Measurements from ENCODE around the gene ESRRA. TPM values are rescaled to one million over a fixed set of nuclear protein-coding genes. Genes with fewer than 3 reads are reported as not detected.
A peak's percentile ranks its signal among the peaks of the same experiment; 100 is the strongest.

The ESRRA gene
- total RNA-seq, 1 experiment from 2014 or later, result 58.2 TPM

DNA sequence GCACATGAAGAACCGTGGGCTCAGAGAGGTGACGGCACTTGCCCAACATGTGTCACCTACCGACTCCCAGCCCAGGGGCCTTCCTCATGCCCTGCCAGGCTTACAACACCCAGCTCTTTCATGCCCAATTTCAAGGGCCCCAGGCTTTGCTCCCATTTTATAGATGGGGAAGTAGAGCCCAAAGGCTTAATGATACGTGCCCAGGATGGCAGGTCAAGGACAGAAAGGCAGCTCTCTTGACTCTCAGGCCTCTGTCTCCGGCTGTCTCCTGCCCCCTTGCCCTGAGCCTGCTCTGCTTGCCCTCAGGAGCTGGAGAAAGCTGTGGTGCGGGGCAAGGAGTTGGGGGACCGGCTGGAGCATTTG is 43.7 kb downstream of the ESRRA start:
- DNase-seq (ENCODE audit: low read depth), result no peak

DNA sequence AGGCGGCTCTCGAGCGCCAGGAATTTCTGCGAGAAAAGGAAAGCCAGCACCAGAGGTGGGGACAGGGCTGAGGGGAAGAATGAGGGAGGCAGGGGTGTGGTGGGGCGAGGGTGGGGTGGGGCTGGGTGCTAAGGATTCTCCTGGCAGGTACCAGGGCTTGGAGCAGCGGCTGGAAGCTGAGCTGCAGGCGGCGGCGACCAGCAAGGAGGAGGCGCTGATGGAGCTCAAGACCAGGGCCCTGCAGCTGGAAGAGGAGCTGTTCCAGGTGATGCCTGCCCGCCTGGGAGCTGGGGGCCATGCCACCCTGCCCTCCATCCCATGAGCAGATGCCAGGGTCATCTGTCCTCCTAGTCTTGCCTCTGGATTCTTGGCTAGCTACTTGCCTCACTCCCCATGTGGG is 44.1 kb downstream of the ESRRA start:
- DNase-seq (ENCODE audit: low read depth), result no peak

DNA sequence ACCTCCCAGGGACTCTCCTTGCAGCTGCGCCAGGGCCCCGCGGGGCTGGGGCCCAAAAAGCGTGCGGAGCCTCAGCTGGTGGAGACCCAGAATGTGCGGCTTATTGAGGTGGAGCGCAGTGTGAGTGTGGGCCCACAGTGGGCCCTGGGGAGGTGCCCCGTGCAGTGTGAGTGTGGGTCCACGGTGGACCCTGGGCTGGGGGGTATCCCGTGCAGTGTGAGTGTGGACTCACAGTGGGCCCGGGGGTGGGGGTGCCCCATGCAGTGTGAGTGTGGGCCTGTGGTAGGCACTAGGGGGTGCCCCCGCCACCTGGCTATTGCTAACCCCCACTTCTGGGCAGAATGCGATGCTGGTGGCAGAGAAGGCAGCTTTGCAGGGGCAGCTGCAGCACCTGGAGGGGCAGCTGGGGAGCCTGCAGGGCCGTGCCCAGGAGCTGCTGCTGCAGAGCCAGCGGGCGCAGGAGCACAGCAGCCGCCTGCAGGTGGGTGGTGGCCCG is 45.9 kb downstream of the ESRRA start:
- no peak for DNase-seq (ENCODE audit: low read depth)

DNA sequence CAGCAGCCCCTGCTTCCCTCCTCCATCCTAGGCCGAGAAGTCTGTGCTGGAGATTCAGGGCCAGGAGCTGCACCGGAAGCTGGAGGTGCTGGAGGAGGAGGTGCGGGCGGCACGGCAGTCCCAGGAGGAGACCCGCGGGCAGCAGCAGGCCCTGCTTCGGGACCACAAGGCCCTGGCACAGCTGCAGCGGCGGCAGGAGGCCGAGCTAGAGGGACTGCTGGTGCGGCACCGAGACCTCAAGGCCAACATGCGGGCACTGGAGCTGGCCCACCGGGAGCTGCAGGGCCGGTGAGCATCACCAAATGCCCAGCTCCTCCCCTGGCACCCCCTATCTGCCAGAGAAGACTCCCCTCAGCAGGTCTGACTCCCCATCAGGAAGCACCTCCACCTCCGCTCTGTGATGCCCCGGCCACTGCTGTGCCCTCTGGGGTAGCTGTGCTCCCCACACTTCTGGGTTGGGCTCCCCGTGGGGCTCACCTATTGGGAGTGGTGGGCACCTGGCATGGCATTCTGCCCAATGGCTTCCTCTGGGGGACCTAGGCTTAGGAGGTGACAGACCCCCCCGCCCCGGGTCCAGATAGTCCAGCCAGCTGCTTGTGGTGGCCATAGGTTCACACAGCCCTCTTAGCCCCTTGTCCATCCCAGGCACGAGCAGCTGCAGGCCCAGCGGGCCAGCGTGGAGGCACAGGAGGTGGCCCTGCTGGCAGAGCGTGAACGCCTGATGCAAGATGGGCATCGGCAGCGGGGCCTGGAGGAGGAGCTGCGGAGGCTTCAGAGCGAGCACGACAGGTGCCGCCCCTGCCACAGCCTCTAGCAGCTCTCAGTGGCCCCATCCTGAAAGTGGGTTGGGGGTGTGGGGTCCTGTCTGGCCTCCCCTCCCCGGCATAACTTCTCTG is 47.0 kb downstream of the ESRRA start:
- peak; percentile 37 for DNase-seq (ENCODE audit: low read depth)

DNA sequence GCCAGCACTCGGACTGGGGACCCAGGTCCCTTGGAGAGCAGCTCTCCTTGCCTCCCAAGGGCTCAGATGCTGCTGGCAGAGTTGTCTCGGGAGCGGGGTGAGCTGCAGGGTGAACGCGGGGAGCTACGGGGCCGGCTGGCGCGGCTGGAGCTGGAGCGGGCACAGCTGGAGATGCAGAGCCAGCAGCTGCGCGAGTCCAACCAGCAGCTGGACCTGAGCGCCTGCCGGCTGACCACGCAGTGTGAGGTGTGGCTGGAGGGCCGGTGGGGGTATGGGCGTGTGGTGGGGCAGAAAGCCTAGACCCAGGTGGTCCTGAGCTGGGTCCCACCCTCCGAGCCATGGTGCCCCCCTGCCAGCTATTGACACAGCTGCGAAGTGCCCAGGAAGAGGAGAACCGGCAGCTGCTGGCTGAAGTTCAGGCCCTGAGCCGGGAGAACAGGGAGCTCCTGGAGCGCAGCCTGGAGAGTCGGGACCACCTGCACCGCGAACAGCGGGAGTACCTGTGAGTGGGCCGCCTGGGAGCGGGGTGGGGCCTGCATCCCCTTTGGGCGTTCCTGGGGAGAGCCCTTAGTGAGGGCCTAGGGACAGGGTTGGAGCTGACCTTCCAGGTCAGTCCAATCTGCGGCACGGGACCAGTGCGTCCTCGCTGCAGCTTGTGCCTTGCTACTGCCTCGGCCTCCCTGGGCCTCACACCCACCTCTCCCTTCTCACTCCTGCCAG is 47.8 kb downstream of the ESRRA start:
- DNase-seq (ENCODE audit: low read depth), result peak; percentile 45

DNA sequence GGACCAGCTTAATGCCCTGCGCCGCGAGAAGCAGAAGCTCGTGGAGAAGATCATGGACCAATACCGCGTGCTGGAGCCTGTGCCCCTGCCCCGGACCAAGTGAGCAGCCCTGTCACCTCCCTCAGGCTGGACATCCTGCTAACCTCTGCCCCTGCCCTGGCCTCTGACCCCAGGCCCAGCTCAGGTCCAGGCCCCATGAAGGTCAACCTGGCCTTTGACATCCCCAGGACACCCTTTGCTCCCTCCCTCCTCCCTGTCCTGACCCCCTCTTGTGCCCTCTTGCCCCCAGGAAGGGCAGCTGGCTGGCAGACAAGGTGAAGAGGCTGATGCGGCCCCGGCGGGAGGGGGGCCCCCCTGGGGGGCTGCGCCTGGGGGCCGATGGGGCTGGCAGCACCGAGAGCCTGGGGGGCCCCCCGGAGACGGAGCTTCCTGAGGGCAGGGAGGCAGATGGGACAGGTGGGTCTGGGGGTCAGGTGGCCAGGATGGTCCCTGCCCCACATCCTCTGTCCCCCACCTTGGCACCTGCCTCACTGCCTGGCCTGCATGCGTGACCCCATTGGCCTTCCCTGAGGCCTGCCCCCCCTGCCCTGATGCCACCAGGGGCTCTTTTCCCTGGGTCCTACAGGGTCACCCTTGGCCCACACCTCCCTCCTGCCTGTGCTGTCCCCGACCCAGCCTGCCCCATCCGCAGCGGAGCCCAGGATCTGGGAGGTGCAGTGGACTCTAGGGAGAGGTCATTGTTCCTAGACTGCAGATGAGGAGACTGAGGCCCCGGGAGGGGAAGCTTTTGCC is 48.6 kb downstream of the ESRRA start:
- DNase-seq (ENCODE audit: low read depth), result no peak

DNA sequence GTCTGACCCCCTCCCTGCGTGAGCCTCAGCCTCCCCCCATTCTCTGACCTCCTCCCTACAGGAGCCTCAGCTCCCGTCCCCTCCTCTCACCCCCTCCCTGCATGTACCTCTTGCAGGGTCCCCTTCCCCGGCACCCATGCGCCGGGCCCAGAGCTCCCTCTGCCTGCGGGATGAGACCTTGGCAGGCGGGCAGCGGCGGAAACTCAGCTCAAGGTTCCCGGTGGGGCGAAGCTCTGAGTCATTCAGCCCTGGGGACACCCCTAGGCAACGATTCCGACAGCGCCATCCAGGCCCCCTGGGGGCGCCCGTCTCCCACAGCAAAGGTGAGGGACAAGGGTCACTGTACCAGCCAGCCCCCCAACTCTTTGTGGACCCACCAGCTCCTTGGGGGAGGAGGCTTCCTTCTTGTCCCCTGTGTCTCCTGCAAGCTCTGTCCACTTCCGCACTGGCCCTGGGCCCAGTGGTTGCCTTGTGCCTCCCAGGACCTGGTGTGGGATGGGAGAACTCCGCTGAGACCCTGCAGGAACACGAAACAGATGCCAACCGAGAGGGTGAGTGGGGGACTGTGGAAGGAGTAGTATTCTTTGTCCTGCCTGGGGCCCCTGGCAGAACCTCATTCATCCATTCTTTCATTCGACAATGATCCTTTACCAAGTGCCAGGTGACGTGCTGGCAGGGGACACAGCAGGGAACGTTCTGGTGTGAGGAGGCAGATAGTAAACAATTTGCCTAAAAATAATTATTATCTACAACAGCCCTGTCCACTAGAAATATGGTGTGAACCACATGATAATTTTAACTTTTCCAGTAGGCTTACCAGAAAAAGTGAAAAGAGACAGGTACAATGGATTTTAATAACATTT is 50.0 kb downstream of the ESRRA start:
- DNase-seq (ENCODE audit: low read depth), result peak; percentile 81

DNA sequence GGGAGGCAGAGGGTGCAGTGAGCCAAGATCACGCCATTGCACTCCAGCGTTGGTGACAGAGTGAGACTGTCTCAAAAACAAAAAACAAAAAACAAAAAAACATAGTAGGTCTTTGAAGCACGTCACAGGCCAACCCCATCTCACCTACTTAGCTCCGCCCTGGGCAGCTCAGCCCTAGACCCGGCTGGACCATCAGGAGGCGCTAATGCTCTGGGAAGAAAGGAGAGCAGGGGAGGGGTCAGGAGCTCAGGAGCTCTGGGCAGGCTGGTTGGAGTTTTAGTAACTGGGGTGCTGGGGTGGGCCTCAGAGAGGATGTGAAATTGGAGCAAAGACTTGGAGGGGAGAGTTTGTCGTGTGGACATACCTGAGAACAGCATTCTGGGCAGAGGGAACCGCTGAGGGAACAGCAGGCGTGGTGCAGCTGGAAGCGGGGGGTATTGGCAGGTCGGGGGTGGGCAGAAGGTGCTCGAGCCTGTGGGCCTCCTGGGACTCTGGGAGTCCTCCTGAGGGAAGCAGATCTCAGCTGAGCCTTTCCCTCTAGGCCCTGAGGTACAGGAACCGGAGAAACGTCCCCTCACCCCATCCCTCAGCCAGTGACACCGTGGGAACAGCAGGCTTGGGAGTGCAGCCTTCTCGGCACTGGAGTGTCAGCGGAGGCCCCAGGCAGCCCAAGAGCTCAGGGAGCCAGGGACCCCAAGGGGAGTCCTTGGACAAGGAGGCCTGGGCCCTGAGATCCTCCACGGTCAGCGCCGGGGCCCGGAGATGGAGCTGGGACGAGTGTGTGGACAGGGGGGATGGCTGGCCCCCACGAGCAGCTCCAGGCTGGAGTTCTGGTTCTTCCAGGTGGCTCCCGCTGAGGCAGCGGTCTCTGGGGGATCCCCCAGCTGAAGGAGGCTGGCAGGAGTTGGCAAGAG is 51.4 kb downstream of the ESRRA start:
- peak; percentile 38 for DNase-seq (ENCODE audit: low read depth)

DNA sequence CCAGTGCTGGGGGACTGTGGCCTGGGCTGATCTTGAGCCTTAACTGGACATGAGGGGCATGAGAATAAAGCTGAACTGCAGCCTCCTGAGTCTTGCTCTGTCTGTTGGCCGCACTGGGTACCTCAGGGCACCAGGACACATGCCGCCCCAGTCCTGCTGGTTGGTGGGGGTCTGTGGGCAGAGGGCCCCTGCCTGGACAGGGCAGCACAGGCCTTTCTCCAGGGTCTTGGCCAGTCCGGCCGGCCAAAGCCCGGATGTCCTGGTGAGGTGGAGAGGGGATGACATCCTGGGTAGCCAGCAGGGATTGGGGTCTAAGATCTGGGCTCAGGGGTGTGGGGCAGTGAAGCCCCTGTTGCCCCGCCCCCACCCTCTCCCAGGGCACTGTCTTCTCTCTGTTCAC is 52.1 kb downstream of the ESRRA start:
- no peak for DNase-seq (ENCODE audit: low read depth)

DNA sequence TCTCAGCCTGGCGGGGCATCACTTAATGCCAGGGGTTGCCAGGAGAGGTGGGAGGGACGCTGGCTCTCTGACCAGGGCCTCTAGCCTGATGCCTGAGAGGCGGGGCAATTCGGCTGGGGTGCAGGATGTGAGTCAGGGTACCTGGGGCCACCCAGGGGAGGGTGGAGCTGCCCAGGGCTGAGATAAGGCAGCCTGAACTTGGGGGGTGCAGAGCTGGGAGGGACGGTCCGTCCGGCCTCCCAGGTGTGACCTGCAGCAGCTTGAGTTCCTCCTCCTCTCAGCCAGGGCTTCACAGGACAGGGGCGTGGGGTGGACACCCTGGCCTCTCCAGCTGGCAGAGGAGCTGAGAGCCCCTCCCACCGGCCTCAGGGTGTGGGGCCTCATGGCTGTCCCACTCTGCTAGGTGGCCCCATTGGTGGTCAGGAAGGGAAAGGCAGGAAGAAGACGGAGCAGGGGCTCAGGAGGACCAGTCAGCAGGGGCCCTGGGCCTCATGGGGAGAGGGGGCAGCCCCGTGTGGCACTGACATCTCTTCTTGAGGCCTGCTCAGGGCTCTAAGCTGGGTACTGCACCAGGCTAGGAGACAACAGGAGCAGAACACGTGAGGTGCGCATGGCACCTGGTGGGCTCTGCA is 52.7 kb downstream of the ESRRA start:
- no peak for DNase-seq (ENCODE audit: low read depth)

DNA sequence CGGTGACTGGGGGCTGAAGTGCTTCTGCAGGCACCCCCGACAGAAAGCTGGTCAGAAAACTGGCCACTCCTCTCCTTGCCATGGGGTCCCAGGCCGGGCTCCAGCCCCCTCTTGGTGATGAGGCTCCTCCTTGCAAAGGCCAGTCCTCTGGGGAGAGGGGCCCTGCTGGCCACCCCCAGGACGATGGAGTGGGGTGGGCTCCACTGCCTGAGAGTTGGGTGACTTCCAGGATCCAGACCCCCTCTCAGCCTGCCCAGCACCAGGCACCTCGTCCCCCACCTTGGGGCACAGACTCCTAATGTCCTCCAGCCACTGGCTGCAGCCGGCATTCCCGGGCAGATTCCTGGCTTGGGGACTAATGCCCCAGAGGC is 53.2 kb downstream of the ESRRA start:
- no peak for DNase-seq (ENCODE audit: low read depth)

DNA sequence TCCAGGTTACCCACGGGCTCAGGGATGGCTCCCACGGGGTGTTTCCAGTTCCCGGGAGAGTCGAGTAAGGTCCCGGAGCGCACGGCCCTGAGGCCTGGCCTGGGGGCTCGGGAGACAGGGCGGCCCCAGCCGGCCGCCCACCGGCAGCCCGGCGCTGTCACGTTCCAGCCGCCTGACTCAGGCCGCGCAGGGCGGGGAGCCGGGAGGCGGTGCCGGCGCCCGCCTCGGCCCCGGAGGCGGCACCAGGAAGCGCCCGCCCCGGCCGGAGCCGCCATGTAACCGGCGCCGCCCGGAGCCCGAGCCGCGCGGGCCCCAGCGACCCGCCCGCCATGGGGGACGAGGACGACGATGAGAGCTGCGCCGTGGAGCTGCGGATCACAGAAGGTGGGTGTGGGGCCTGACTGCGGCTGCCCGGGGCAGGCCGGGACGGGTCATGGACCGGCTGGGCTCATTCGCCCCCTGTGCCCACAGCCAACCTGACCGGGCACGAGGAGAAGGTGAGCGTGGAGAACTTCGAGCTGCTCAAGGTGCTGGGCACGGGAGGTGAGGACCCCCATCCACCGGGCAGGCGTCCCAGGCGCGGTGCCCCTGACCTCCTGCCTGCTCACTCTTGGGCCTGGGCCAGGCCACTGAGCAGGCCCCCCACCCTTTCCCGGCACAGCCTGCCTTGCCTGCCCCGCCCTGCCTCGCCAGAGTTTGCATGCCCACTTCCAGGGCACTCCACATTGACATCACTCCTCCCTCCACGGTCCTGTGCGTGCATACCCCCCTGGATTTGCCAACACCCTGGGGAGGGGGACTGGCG is 53.8 kb downstream of the ESRRA start, which contains the start of gene RPS6KA4:
Gene RPS6KA4 (plus strand): TSS at position 256 of the 805 bp plus-strand sequence. CDS start 74 bp downstream, at position 330.
- DNase-seq (ENCODE audit: low read depth), result peak; percentile 48

DNA sequence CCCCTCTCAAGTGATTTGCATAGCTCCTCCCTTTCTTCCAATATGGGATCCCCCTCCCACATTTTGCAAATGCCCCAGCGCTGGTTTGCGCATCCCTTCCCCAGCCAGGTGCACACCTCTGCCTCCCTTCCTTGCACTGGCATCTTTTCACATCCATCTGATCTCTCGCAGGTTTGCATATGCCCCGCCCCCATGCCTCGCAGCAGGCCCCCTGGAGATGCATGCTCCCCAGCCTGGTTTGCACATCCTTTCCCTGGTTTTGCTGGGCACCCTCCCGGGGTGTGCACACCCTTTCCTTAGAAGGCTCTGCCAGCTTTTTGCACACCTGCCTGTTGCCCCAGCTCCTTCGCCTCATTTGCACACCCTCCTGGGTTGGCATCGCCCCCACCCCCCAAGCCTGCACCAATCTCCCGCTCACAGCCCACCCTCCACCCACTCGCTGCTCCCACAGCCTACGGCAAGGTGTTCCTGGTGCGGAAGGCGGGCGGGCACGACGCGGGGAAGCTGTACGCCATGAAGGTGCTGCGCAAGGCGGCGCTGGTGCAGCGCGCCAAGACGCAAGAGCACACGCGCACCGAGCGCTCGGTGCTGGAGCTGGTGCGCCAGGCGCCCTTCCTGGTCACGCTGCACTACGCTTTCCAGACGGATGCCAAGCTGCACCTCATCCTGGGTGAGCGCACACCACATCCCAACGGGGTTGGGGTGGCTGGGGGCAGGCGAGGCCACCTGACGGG is 54.6 kb downstream of the ESRRA start:
- DNase-seq (ENCODE audit: low read depth), result no peak

DNA sequence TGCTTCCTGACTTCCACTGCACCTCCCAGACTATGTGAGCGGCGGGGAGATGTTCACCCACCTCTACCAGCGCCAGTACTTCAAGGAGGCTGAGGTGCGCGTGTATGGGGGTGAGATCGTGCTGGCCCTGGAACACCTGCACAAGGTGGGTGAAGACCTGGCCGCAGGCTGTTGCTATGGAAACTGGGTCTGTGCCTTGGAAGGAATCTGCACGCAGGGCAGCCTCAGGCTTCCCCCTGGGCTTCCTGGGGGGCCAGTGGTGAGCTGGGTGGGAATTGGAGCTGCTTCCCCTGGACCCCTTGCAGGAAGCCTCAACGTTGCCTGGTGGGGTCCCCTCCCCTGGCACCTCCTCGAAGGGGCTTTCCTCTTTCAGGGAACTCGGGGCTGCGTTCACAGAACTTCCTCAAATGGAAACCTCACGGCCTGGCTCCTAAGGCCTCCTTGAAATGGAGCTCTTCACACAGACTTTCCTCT is 55.2 kb downstream of the ESRRA start:
- DNase-seq (ENCODE audit: low read depth), result no peak

DNA sequence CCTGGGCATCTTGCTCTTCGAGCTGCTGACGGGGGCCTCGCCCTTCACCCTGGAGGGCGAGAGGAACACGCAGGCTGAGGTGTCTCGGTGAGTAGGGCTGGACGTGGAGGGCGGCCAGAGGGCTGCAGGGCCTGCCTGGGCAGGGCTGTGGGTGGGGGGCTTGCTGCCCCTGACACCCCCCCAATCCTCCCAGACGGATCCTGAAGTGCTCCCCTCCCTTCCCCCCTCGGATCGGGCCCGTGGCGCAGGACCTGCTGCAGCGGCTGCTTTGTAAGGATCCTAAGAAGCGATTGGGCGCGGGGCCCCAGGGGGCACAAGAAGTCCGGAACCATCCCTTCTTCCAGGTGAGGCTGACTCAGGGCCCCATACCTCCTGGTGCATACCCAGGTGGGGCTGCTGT is 56.3 kb downstream of the ESRRA start:
- no peak for DNase-seq (ENCODE audit: low read depth)

DNA sequence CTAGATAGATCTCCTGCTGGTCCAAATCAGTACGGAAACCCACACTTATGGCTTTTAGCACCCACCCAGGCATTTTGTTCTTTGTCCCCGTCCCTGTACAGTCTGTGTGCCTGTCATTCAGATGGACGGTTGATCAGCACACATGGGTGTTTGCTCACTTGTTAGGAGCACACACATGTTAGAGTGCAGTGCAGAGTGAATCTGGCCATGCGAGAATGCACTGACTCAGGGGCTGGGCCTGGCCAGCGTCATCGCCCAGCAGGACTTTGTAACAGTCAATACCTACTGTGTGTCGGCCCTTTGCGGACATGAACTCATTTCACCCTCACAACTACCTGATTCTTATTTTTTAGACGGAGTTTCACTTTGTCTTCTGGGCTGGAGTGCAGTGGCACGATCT is 57.0 kb downstream of the ESRRA start:
- no peak for DNase-seq (ENCODE audit: low read depth)

DNA sequence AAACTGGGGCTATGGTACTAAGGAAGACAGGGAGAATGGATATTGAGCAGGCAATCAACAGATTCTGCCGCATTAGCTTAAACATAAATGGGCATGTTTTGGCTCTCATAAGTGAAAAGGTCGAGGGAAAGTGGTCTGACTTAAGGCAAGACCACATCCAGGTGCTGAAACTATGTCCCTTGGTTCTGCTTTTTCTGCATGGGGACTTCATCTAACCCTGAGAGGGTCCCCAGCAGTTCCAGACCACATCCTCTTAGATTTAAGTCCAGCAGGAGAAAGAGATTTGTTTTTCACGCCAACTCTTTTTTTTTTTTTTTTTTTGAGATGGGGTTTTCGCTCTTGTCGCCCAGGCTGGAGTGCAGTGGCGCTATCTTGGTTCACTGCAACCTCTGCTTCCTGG is 59.1 kb downstream of the ESRRA start:
- no peak for DNase-seq (ENCODE audit: low read depth)

DNA sequence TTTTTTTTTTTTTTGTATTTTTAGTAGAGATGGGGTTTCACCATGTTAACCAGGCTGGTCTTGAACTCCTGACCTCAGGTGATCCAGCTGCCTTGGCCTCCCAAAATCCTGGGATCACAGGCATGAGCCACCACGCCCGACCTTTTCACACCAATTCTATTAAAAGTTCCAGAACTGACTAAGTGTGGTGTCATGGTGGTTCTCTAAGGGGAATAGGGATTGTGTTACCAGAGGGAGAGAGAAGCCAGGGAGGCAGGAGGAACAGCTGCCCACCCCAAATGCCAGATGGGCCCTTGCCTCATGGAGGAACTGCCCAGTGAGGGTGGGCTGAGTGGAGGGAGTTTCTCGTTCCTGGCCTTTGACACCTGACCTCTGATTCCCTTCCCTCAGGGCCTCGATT is 59.6 kb downstream of the ESRRA start:
- DNase-seq (ENCODE audit: low read depth), result peak; percentile 67
